NCI-H146 treated with DMSO at 0.1 percent for 48 hours (cell line): ENCODE results near the gene PRR5L.
A peak's percentile ranks its signal among the peaks of the same experiment; 100 is the strongest.
"Not testable (repeated sequence)": the region's sequence is repeated elsewhere in the genome, so short reads cannot be mapped to it uniquely, and the experiment has no call there.

ENCODE experiments used
- DNase-seq: peaks from one replicate; lab custom pipeline; 2025; ENCODE audit not compliant: unreplicated experiment; lab: John Stamatoyannopoulos, UW

PRR5L gene

DNA sequence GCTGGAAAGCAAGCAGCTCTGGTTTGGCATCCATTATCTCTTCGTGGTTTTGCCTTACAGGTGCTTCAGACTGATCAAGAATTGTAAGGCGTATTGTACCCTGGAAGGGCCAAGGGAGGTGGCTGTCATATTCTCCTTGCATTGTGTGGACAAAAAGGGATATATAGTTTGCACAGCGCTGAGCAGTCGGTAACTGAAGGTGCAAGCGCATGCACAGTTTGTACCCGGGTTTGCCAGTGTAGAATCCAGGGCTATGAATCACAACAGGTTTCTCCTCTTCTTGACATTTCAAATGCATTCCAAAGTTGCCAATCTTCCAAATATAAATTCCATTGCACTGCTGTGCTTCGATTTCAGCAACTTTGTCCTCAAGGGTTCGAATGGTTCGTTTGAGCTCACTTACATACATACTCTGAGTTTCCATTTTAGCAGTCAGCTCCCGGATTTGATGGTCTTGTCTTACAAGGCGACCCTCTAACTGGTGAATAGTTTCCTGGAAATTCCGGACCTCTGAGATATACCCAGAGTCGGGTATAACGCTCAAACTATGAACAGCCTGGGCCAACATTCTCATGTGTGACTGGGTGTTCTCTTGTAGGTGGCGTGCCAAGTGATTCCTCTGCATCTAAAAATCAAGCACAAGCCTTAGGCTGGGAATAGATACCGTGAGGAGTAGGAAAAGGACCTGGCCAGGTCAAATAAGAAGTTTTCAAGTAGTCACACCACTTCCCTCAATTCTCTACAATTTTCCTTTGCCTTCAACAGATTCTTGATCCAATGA, 194.1 kb downstream of the PRR5L start:
- no peak for DNase-seq

DNA sequence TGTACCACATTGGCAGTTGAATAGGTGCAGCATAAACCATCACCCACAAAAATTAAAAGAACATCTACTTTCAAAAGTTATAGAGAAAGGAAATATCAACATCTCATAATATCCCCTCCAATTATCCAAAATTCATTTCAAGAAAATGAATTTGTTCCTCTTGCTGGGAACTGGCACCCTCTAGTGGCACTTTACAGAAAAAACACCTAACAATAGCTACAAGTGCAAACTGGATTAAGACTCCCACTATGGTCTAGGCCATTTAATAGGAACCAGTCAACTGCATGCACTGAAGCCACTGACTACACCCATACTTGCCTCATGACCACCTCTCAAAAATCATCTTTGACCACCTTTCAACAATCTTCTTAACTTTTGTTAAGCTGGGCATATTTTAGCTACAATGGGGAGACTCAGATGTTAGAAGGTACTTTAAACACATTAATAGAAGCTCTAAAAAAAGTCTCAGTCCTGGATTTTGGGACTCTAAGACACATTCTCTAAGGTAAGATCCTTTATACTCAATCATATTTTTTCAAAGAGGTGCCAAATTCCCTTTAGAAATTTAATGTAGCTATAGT, 196.7 kb downstream of the PRR5L start:
- peak; percentile 21 for DNase-seq

DNA sequence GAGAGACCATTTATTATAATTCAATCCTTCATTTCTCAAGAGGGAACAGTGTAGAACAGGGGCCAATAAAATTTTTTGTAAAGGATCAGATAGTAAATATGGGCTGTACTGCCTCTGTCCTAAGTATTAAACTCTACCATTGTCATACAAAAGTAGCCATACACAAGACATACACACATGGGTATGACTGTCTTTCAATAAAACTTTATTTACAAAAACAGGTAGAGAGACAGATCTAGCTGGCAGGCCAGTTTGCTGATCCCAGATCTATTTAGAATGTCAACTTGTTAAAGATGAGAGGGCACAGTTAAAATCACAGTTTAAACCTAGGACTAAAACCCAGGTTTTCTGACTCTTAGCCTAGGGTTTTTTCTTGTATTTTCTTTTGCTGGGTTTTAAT, 197.2 kb downstream of the PRR5L start:
- no peak for DNase-seq

DNA sequence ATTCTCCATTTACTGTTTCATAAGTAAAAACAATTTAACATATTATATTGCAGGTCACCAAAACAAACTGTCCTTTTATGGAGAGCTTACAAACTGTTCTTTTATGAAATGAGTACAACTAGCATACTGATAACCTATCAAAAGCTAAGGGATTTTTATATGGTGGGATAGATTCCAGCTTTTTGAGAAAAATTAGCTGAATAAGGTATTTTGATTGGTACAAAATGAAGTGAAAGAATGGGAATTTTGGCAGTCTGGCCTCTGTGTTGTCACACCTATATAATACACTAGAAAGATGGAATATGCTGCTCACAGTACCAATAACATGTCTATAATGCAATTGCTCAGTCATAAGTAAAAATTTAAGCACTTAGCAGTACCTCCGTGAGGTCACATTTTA, 202.6 kb downstream of the PRR5L start:
- DNase-seq = no peak

DNA sequence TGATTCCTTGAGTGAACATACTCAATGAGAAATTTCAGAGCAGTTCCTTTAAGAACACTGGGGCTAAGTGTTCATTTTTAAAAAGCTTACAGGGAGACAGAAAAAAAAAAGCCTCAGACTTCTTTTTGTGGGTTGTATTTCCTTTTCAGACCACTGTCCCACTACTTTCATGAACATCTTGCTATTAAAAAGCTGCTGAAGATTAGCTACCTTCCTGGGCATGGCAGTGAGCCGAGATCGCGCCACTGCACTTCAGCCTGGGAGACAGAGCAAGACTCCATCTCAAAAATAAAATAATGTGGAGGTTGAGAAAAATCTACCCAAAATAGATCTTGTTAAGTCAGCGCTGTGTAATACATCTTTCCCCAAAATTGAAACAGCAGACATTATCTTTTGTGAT, 203.2 kb downstream of the PRR5L start:
- no peak for DNase-seq

DNA sequence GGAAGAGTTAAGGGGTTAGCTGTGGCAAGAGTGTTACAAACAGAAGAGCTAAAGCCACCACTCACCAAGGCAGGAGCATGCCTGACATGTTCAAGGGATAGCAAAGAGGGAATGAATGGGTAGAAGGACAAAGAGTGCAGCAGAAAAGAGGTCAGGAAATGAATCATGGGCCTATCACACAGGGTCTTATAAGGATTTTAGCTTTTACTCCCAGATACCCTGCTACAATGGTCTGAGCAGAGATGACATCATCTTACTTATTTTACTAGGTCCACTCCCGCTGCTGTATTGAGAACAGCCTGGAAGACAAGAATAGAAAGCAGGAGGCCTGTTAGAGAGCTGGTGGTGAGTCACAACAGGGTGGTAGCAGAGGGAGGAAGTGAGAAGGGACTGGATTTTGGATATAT, 204.2 kb downstream of the PRR5L start:
- no peak for DNase-seq

DNA sequence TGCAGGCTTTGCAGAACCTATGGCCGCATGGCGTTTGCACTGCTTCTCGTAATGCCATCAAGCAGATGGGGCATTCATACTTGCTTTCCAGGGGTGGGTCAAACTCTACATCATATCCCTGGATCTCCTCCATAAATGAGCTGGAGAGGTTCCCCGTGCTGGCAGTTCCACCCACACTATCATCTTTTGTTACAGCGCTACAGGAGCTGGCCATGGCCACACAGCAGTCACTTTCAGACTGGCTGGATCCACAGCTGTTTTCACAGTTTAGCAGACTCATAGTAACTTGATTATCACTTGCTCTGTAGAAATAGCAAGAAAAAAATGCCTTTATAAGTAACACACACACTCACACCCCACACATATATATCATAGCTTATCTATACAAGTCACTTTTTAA, 205.1 kb downstream of the PRR5L start:
- DNase-seq = no peak

DNA sequence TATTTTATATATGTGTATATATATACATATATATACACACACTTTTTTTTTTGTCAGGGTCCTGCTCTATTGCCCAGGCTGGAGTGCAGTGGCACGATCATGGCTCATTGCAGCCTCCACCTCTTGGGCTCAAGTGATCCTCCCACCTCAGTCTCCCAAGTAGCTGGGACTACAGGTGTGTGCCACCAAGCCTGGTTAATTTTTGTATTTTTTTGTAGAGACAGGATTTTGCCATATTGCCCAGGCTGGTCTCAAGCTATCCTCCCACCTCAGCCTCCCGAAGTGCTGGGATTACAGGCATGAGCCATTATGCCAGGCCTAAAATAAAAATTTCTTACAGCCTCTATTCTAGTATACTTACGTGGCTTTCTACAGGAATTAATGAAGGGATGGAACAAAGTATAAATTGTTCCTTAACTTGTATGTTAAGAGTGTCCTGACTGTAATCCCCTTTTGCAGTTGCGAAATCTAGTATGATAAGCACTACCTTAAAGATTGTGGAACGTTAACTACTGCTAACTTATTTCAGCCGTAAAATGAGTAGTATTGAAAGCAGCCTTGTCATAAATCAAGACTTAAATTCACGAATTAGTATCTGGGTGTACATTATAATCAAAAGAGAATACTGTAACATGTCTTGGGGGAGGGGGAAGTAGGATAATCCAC, 211.9 kb downstream of the PRR5L start:
- no peak for DNase-seq

DNA sequence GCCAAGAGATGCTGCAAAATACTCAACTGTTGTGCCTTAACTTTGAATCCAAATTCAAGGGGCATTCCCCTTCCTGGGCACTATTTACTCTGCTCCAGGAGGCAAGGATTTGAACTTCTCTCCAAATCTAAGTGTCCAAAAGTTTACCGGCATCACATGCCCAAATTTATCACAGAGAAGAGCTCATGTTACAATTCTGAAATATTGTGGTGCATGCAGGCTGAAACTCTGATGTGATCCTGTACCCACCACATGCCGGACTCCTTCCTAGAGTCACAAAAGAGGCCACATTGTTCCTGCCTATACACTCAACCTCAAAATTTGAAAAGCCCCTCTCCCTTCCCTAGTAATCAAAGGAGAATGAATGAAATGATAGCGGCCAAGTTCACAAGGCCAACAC, 212.7 kb downstream of the PRR5L start:
- DNase-seq = no peak

DNA sequence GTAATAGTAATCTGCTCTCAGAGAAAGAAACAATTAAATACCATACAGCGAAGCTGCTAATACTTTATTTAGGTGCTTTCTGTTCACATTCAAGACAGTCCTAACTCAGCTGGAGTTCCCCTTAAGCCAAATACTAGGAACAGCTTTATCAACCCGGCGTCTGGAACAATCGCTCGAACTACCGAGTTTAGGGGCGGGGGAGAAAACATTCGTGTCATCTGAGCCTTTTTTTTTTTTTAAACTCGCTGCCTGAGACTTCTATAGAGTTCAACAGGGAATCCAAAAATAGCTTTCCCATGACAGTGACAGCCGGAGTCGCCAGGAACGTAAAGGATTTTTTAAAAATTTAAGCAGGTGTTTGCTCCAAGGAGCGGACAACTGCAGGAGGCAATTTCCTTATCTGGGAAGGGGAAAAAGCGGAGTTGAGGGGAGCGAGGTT, 213.1 kb downstream of the PRR5L start:
- no peak for DNase-seq

DNA sequence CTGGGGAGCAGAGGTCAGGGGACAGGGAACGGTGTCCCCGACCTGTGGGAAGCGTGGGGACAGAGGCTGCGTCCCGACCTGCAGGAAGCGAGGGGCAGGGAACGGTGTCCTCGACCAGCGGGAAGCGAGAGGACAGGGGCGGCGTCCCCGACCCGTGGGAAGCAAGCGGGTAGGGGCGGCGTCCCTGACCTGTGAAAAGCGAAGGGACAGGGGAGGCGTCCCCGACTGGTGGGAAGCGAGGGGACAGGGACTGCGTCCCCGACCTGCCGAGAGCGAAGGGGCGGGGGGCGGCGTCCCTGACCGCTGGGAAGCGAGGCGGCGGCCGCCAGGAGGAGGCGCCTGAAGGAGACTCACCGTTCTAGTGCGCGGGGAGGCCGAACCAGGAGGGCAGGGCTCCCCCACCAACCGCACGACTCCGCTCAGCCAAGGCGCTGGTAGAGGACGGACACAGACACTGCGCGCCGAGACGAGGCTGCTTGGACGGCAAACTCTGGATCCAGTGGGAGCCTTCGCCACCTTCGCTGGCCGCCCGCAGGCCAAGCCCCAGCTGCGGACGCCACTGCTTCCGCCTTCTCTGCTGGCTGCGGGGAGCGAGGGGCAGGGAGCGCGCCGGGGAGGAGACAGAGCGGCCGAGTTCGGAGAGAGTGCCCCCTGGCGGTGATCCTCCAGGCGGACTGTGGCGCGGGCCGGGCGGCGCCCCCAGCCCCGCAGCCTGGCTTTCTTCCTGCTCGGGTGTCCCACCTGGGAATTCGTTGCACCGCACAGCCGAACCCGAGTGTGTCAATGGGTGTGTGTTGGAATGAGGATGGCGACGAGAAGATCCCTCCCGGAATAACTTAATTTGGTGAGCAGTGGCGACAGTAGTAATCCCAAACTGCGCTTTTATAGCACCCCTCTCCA, 213.9 kb downstream of the PRR5L start, which contains the start of gene TRAF6:
Gene TRAF6 (minus strand): TSS at position 579 of the 900 bp plus-strand sequence. CDS start 8,757 bp downstream, outside the sequence.
- peak; percentile 65 for DNase-seq

DNA sequence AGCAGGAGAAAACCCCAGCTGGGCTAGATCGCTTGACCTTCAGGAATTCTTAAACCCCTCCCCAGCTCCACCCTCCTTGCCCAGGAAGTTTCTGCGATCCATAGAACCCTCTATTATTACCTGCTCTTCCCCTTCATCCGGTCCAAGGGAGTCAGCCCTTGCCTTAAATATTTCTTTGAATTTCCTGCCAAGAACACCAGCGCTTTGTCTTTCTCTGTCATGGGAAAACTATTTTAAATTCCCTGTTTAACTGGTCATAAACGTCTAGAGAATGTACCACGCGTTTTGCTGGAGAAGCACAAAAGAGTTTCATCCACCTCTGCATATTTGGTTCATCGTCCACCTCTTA, 214.5 kb downstream of the PRR5L start:
- DNase-seq = no peak

DNA sequence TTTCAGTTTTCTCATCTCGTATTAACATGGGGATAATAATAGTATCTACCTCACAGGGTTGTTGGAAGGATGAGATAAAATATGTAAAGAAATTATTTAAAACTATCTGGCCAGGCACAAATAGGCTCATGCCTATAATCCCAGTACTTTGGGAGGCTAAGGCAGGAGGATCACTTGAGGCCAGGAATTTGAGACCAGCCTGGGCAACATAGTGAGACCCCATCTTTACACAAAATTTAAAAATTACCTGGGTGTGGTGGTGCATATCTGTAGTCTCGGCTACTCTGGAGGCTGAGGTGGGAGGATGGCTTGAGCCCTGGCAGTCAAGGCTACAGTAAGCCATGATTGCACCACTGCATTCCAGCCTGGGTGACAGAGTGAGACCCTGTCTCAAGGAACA, 215.0 kb downstream of the PRR5L start:
- not testable (repeated sequence) for DNase-seq

DNA sequence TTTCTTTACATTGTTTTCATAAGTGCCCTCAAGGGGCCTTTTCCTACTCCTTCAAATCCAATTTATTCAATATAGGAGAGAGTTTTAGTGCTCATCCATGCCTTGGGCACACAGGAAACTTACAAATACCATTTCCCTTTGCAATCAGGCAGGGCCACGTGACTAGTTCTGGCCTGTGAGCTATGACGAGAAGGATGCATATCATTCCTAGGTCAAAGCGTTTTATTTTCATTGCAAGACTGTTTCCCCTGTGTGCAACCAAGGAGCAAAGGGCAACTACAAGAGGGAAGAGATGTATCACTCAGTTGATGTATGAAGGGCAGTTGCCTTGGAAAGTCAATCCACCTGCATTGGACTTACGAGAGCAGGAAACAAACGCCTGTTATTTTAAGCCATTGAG, 215.9 kb downstream of the PRR5L start:
- DNase-seq = no peak

DNA sequence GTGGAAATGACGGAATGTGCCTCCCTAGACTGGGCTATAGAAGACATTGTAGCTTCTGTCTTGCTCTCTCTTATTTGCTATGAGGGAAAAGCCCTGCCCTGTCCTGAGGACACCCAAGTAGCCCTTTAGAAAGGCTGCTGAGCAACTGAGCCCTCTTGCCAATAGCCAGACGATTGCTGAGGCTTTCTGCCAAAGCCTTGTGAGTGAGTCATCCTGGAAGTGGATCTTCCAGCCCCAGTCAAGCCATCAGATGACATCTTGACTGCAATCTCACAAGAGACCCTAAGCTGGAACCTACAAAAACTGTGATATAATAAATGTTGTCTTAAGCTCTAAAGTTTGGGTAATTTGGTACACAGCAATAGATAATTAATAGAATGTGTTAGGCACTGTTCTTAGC, 217.9 kb downstream of the PRR5L start:
- DNase-seq = no peak
